HG02610 (cell line): ENCODE results near the gene ARRDC4.

Experiments
- ATAC-seq: cut with Tn5 transposase; IDR thresholded peaks from one replicate; pipeline ENCODE4 v1.9.1; 2021; ENCODE audit warnings: mild to moderate bottlenecking, moderate library complexity; ENCODE audit not compliant: unreplicated experiment

ARRDC4 gene, protein sequence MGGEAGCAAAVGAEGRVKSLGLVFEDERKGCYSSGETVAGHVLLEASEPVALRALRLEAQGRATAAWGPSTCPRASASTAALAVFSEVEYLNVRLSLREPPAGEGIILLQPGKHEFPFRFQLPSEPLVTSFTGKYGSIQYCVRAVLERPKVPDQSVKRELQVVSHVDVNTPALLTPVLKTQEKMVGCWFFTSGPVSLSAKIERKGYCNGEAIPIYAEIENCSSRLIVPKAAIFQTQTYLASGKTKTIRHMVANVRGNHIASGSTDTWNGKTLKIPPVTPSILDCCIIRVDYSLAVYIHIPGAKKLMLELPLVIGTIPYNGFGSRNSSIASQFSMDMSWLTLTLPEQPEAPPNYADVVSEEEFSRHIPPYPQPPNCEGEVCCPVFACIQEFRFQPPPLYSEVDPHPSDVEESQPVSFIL

DNA sequence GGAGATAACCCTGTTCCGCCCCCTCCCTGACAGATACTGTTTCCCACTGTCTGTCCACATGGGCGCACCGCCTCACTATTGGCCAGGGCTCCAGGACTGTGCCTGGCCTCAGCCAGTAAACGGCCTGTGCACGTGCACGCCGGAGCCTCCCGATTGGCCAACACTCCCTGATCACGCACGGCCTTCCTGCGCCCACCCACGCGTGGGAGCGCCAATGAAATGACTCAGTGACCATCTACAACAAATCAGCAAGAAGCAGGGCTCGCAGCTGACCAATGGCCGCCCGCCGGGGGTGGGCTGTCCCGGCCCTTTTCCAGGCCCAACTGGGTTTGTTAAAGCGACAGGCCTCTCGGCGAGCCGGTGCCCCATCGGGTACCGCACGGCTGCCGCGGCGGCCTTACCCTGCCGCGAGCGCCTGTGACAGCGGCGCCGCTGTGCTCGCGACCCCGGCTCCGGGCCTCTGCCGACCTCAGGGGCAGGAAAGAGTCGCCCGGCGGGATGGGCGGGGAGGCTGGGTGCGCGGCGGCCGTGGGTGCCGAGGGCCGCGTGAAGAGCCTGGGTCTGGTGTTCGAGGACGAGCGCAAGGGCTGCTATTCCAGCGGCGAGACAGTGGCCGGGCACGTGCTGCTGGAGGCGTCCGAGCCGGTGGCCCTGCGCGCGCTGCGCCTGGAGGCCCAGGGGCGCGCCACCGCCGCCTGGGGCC lies at the start of gene ARRDC4:
TSS of gene ARRDC4 (plus strand) at position 340 of the 703 bp plus-strand sequence. CDS start at position 499, 159 bp downstream.
- peak; percentile 89 for ATAC-seq

DNA sequence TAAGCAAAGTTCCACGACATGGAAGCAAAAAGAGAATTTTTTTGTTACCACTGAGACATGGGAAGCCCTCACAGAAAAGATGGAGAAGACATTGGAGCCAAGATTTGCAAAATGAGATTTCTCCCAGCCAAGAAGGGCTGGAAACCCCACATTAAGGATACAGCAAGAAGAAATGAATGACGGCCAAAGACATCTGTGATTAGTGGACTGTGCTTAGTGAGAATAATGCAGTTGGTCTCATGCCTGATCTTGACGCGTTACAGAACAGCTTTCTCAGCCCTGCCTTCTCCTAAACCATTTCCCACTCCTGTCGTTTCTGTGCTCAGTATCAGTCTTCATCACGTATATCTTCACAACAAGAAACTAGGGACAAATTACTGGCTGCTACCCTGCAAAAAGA lies 45.8 kb upstream of the ARRDC4 start:
- ATAC-seq, result no peak

DNA sequence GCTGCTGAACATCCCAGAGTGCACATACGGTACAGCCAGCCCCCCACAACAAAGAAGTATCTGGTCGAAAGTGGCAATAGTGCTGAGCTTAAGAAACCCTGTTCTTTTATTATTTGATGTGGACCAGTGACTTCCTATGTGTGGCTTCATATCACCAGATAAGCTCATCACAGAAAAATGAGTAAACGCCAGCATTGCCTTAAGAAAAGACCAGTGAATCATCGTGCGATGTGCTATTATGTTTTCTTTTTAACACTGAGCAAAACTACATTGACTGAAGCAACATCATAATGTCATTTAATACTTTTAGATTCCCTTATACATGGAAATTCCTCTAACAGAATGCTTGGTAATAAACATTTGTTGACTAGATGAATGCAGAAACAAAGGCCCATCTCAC lies 45.2 kb upstream of the ARRDC4 start:
- ATAC-seq, result no peak

DNA sequence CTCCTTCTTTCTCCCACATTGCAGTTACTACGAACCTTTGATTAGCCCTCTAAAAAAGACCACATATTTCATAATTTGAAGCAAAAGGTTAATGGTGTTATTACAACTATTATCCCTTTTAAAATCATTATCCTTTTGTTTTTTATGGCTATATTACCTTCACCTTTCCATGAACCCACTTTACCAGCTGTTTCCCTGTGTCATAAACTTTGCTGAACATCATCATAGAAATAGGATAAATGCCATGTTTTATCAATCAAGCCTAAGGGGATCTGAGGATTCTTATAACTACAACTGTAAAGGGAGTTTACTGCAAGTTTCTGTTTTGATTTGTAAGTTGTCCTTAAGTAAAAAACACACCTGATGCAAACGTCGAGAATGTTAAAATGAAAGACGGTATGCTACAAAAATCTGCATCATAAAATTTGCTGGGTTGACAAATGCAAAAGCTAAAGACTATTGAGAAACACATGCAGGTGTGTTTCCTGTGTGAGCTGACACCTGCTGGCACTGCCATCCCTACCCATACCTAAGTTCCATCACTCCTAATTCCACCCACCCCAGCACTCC lies 39.1 kb upstream of the ARRDC4 start:
- ATAC-seq, result no peak

DNA sequence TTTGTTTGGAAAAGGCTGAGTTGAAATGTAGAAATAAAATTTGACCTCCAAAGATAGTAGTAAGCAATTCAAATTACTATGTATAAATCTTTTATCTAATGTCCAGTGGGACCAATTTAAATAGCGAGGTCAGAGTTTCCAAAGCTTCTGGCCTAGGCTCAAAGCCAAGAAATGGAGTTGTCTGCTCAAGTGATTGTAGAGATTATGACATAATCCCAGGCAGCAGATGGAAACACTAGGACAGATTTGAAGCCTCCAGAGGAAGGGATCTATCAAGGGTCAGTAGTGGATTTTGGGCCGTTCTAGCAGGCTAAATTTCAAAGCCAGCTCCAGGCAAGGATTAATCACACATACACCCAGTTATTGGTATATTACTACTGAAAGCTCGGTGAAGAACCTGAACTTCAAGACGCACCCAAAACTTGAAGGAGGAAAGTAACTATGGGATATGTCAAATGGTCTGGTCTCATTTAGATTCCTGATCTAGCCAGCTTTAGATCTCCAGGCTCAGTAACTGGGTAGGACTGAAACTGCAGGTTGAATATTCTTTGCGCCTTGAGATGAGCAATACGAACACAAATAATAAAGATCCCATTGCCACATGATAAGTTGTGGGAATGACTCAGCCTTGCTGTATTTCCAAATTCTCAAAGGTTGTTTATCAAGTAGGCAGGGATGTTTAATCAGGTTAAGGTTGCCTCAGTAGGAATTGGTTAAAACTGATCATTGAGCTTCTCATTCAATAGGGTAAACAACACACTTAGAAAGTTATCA lies 30.9 kb upstream of the ARRDC4 start:
- no peak for ATAC-seq

DNA sequence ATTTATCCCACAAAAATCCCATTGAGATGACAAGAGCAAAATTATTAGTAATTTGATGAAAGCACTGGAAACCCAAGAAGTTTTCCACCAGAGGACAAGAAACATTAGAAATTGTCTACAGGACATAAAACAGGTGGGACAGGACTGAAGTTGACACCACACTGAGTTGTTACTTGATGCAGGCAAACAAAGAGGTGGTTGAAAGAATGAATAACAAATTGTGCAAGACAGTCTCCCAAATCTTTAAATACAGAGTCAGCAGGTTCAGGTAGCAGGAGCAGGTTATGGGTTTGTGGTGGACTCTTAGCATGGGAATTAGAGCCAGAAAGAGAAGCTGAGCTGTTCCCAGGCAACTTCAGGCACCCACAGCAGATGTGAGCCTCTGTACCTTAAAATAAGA lies 30.3 kb upstream of the ARRDC4 start:
- ATAC-seq, result no peak

DNA sequence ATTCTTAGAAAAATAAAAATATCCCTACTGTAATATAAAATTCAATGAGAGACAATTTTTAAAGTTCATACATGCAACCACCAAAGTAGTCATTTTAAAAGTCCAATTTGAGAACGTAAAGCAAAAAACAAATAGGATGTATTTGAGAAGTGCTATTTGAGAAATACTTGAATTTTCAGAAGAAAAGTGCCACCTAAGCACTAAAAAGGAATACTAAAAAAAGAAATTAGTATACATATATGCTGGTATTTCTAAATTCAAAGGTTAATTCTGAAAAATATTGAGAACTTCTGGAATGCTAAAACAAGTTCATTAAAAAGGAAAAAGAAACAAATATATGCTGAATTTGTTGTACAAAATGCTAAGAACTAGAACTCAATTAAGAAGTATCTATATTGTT lies 29.2 kb upstream of the ARRDC4 start:
- ATAC-seq, result no peak

DNA sequence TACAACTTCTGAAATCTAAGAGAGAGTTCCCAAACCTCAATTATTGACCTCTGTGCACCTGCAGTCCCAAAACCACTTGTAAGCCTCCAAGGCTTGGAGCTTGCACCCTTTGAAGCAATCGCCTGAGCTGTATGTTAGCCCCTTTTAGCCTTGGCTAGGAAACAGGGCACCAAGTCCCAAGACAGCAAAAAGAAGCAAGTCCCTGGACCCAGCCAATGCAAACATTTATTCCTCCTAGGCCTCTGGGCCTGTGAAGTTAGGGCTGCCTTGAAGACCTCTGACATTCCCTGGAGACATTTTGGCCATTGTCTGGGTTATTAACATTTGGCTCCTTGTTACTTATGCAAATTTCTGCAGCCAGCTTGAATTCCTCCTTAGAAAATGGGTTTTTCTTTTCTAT lies 26.9 kb upstream of the ARRDC4 start:
- ATAC-seq, result no peak

DNA sequence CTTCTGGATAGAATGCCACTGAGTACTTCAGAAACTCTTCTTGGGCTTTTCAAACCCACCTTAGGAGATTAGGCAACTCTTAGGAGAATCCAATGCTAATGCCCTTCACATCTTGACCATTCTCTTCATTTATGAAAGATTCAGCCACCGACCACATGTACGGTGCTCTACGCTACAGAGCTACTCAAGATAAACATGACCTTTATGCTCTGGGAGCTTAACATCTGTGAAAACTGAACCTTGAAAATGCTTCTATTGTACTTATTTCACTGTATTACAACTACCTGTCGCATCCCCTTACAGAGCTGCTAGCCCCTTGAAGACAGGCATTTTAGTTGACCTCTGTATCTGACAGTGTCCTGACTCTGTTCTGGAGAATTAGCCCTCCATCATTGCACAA lies 19.5 kb upstream of the ARRDC4 start:
- no peak for ATAC-seq

DNA sequence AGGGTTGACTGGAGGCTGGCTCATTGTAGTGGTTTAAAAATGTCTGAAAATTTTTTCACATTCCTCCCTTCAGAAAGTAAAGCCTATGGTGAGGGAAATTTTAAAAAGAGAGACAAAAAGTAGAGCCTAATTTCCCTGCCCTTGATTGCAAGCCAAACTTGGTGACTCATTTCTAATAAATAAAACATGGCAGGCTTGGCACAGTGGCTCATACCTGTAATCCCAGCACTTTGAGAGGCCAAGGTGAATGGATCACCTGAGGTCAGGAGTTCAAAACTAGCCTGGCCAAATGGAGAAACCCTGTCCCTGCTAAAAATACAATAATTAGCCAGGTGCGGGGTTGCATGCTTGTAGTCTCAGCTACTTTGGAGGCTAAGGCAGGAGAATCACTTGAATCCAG lies 18.9 kb upstream of the ARRDC4 start:
- ATAC-seq, result no peak

DNA sequence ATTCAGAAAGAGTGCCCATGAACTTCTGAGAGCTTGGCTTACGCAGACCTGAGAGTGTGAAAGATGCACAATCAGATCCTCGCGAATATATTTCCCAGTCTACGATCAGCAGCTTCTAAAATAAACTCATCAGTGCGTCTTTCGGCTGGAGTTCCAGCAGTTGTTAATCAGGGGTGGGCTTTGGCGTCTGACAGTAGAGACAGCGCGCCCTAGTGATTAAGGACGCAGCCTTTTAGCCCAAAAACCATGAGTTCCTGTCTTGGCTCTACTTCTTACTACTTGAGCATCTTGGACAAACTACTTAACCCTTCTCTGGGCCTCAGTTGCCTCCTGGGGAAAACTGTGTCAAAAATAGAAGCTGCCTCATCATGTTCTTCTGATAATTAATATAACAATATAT lies 15.8 kb upstream of the ARRDC4 start:
- no peak for ATAC-seq

DNA sequence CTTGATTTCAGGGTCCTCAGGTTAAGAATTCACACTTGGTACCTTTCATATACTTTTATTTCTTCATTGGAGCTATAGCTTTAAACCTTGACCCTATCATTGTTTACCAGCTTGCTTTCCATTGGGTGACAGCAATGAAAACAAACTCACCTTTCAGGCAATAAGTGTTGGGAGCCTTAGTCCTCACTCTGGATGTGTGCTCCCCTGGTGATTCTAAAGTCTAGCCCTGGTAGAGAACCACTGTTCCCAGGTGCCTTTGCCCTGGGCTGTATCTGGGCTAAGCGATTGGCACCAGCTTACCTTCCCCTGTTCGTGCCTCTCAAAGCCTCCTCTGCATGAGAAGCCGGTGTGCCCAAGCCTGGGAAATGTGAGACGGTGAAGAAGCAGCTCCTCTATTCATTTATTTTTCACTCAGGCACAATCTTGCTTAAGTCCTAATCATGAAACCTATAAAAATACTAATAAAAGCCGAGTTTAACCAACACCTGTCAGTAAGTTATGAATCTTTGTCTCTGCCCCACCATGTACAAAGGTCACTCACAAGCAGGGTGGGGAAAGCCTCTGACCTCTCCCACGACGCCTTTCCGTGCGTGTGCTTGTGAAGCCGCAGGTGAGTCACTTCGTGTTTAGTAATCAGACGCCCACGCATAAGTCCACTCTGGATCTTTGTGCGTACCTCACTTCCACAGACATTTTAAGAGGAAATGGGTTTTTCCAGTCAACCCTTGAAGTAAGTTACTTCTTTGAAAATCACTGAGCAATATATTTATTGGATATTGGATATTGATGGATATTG lies 12.8 kb upstream of the ARRDC4 start:
- no peak for ATAC-seq

DNA sequence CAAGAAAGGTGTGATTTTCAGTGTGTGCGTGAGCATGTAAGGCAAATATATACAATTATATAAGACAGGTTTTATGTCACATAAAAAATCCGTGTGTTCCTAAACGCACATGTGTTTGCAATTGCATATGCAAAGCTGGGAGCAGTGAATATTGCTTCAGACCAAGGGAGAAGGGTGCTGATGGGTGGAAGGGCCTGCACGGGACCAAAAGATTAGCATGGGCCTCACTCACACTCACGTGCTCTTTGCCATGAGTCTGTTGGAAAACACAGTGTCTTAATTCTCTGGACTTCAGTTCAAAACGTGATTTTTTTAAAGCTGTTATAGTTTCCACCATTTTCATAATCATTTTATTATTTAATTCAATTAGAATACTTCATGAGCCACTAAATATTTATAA lies 7.2 kb upstream of the ARRDC4 start:
- no peak for ATAC-seq

DNA sequence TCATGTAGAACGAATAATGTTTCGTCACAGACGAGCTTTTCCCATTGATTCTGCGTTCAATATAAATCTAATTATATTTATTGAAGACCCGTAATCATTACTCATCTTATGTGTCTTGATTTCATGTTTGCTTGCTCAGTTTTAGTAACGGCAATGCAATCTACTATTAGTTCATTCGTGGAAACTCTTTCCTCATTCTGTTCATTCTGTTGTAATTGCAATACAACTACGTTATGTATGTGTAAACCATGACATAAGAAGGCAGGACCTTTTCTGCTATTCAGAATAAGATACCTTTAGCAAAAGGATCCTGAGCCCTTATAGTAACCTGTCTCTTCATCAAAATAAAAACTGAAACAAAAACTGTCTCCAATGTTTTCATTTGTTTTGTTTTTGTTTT lies 6.8 kb upstream of the ARRDC4 start:
- ATAC-seq, result no peak

DNA sequence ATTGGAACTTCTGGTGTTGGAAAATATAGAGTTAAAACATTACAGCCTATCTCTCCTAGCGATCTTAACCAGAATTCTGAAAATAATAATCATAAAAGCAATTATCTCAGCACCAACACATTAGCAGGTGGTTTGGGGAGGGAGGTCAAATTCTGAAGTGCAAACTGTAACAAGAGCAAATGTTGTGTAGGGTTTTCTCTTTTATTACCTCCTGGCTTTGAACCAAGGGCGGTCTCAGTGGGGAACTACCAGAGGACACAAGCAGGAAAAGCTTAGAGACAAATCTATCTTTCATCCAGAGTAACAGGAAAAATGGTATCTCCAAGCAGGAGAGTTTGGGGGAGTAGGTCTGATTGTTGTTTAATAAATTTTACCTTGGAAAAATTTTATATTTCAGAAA lies 5.5 kb upstream of the ARRDC4 start:
- no peak for ATAC-seq

DNA sequence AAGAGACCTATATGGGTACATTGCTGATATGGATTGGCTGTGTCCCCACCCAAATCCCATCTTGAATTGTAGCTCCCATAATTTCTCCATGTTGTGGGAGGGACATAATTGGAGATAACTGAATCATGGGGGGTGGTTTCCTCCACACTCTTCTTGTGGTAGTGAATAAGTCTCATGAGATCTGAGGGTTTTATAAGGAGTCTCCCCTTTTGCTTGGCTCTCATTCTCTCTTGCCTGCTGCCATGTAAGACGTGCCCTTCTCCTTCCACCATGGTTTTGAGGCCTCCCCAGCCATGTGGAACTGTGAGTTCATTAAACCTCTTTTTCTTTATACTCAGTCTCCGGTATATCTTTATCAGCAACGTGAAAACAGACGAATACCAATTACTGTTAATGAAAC lies 5.0 kb upstream of the ARRDC4 start:
- ATAC-seq, result no peak

DNA sequence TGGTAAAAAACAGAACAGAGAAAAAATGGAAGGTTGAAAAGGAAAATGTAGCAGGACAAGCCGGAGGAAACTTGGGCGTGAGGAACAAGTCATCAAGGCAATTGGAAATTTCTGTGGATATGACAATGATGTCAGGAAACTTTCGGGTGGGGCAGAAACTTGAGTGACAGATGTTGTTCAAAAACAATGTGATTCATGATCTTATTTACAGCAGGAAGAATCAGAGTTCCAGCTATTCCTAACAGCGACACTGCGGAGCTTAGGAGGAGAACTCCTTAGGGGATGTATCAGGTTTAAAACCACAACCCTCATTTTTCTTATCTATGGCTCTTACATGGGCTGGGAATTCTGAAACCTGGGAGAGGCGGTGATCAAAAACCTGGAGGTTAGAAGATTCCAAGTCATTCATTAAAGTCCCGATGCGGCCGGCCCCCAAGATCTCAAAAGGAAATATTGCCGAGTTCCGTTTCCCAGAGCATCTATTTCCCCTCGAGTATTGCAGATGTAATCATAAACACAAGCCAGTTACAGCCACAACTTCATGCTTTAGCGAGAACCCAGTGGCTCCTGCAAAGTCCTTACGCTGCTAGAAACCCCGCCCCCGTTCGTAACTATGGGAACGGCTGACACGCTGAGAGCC lies 659 bp upstream of the ARRDC4 start:
- ATAC-seq, result no peak

DNA sequence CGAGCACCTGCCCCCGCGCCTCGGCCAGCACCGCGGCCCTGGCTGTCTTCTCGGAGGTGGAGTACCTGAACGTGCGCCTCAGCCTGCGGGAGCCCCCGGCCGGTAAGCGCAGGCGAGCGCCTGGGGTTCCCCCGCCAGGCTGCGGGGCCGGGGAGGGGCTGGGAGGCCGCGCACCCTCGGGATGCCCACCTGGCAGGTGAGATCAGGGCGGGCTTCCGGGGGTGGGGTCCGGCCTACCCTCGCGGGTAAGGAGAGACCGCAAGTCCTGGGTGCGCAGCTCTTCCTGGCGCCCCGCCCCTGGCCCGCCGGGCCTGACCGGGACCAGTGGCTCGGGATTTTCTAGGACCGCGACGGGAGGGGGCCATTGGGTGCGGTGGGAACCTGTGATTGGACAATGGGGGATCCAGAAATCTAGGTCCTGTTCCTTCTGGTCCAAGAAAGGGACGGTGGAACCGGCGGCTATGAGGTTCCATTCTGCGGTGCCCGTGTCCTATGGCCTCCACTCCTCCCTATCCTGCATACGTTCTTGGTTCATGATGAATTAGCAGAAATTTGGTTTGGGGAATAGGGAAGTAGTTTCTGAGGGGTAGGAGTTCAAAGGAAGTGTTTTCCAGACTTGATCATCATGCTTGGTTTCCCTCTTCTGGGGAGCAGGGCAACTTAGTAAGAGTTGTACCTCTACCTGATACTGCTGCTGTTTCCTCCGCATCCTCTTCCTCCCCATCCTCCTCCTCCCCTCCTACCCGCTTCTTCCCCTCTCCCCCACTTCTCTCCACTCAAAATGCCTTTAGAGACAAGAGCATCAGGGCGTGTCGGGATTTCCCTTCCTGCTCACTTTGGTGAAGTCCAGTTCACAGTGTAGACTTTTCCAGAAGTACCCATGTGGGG lies 808 bp downstream of the ARRDC4 start:
- no peak for ATAC-seq

DNA sequence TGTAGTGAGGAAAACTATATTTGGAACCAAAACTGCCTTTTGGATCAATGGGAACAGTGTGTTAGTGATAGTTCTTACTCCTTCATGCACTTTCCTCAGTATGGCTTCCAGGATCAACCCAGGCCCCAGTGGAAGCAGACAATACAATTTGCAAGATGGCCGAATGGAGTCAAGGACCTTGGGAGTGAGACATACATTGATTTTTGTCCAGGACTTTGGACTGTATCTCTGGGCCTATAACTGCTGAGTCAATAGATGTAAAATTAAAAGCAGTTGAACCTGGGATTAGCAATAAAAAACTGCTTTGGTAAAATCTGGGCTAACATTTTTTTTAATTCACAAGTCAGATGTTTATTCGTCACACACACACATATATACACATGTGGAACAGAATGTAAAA lies 1.8 kb downstream of the ARRDC4 start:
- no peak for ATAC-seq
